ENCODE measurements around the gene FNDC3B.
A peak's percentile ranks its signal among the peaks of the same experiment; 100 is the strongest.

FNDC3B gene

GRCh38 chr3:172219750-172220149 lies 180.4 kb downstream of the FNDC3B start:
- no peak overlapping the region for H3K27ac ChIP-seq
- TF ChIP-seq CTCF (IDR thresholded peaks at IDR 0.05) (no peak), ZFX (IDR thresholded peaks at IDR 0.05; ENCODE audit: borderline replicate concordance) (no peak)

DNA sequence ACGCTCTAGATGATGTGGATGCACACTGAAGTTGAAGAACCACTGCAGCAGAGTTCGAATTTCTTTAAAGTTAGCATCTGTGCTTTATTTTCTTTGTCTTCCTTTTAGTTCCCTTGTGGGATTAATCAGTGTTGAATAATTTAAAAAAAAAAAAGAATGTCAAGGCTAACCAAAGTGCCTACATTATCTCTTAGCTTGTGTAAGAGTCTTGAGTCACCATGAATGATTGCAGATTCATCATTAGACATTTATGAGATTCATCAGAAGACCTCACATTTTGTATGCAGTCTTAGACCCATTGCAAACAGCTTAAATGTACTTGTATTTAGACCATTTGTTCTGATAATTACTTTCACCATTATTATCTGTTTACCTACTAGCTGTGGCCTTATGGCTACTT lies 182.2 kb downstream of the FNDC3B start:
- TF ChIP-seq CTCF (IDR thresholded peaks at IDR 0.05) (no peak), ZFX (IDR thresholded peaks at IDR 0.05; ENCODE audit: borderline replicate concordance) (no peak)
- no peak overlapping the region for H3K27ac ChIP-seq

DNA sequence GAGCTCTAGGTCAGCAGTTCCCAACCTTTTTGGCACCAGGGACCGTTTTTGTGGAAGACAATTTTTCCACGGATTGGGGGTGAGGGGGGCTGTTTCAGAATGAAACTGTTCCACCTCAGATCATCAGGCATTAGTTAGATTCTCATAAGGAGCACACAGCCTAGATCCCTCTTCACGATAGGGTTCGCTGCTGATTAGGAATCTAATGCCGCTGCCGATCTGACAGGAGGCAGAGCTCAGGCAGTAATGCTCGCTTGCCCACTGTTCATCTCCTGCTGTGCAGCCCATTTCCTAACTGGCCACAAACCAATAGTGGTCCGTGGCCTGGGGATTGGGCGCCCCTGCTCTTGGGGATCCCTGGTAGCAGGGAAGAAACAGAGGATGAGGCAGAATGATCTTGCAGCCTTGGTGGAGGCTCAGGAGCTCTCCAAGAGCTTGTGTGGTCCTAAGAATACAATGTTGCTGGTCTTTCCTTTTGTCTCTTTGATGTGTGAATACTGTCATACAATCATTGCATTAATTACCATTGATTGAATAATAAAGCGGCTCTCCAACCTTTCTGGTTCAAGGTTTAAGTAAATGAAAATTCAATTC lies 183.2 kb downstream of the FNDC3B start:
- TF ChIP-seq CTCF (IDR thresholded peaks at IDR 0.05) (no peak), ZFX (IDR thresholded peaks at IDR 0.05; ENCODE audit: borderline replicate concordance) (no peak)
- no peak overlapping the region for H3K27ac ChIP-seq

DNA sequence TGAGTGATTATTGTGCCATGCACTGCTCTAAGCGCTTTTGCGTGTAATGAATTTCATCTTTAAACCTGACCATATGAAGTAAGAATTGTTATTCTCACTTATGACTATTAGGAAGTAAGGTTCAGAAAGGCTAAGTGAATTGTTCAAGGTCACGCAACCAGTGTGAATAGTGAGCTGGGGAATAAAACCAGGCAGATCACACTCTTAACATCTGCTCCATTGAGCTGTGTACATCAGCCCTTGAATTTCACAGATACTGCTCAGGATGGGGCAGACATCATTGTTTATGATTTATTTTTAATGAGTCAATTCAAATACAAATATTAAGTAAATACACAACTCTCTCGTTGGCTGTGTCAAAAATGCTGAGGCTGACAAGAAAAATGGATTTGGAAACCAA lies 184.5 kb downstream of the FNDC3B start:
- H3K27ac ChIP-seq: no peak overlapping the region
- no peak for TF ChIP-seq CTCF (IDR thresholded peaks at IDR 0.05)
- no peak for TF ChIP-seq ZFX (IDR thresholded peaks at IDR 0.05; ENCODE audit: borderline replicate concordance)

DNA sequence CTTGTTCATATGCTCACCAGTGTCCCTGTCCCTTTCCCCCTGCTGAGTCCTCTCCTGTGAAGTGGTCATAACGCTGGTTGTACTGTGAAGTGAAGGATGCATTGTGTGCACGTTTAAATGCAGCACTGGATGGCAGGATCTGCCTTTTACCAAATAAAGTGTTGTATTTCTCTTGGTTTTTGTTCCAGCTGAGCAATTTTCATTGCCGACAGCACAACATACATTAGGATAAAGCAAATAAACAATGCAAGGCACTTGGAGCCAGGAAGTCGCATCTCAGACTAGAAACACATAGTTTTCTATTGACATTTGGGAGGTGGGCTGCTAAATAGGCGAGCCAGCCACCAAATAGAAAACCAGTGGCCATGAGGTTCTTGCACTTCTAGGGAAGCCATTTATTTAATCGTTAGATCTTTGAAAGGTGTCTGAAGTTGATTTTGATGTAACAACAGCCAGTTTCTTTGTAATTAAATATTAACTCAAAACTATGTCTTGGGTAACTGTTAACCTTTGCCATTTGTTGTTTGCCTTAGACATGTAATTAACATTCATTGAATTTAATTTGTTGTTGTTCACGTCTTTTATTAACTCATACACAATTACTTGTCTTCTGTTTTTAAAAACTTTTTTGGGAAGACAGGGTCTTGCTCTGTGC lies 185.3 kb downstream of the FNDC3B start:
- peak overlapping the region; percentile 51 for H3K27ac ChIP-seq
- no peak for TF ChIP-seq ZFX (IDR thresholded peaks at IDR 0.05; ENCODE audit: borderline replicate concordance)
- TF ChIP-seq CTCF (IDR thresholded peaks at IDR 0.05): no peak

DNA sequence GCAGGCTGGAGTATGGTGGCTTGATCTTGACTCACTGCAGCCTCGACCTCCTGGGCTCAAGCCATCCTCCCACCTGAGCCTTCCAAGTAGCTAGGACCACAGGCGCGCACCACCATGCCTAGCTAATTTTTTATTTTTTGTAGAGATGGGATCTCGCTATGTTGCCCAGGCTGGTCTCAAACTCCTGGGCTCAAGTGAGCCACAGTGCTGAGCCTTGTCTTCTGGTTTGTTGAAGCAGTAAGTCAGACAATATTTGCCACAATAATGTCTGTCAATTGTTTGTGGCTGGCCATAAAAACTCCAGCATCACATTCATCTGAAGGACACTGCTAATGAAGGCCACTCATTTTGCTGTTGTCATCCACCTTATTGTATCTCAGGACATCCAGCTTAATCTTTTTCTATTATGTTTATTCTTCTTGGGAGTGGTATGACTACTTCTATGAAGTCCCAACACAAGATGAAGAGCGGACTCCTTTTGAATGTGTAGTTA lies 185.9 kb downstream of the FNDC3B start:
- no peak for TF ChIP-seq CTCF (IDR thresholded peaks at IDR 0.05)
- no peak for TF ChIP-seq ZFX (IDR thresholded peaks at IDR 0.05; ENCODE audit: borderline replicate concordance)
- H3K27ac ChIP-seq: peak overlapping the region; percentile 51

GRCh38 chr3:172226831-172227230 lies 187.5 kb downstream of the FNDC3B start:
- TF ChIP-seq CTCF (IDR thresholded peaks at IDR 0.05) (no peak), ZFX (IDR thresholded peaks at IDR 0.05; ENCODE audit: borderline replicate concordance) (no peak)
- H3K27ac ChIP-seq: no peak overlapping the region
